K562 (cell line): ENCODE data around the gene WDR86. TPM values are rescaled to one million over a fixed set of nuclear protein-coding genes. Genes with fewer than 3 reads are reported as not detected.

Experiments
- ATAC-seq: fragments of 200-7000 bp; cut with Tn5 transposase; 3 replicates; pipeline ENCODE4 v1.9.1; 2020; ENCODE audit warnings: moderate library complexity
- BruUV-seq: library from RNA; stranded (reverse); fragments of 400-500 nt; replicated peaks from 2 replicates; lab custom pipeline; 2021; lab: Mats Ljungman, UMichigan
- CTCF ChIA-PET: fragments of 300-600 bp; formaldehyde crosslinking; extraction: SDS; loops from one replicate; lab custom pipeline; 2021; ENCODE audit warnings: low intra/inter-chr PET ratio; lab: Yijun Ruan, JAX
- POLR2A ChIA-PET: fragments of 300-600, 350-650 bp; sonication (Branson Sonifier 250); formaldehyde crosslinking; extraction: SDS; loops from one replicate; lab custom pipeline; 2021; ENCODE audit warnings: antibody characterized with exemption, inconsistent platforms; lab: Yijun Ruan, JAX
- DNase-seq, 4 experiments: peaks; one replicate each; pipeline versions ENCODE4 v3.0.0 to v3.0.0-alpha.2; 2011 to 2018; ENCODE audit warnings: low spot score in 3 of 4, mixed read lengths in 3 of 4; ENCODE audit errors: extremely low read depth in 1 of 4
- FAIRE-seq: peaks from 2 replicates; lab custom pipeline; 2011; peaks lifted over from hg19 to GRCh38; lab: Jason Lieb, UNC
- H2AFZ ChIP-seq: 2 replicates; pipeline ENCODE4 v1.6.0; 2011; ENCODE audit warnings: low read depth, low read length, control low read depth, inconsistent platforms
- H3K27ac ChIP-seq: fragments of 200-600 bp; 3 replicates; pipeline ENCODE4 v1.8.0; 2011; ENCODE audit warnings: low read depth, mild to moderate bottlenecking, control low read depth, inconsistent platforms, low read length, moderate library complexity, mixed read lengths; ENCODE audit errors: extremely low read depth
- H3K27me3 ChIP-seq, 2 experiments: fragments of 300-600 bp in 1 of 2; 2 replicates in 1 of 2; 3 replicates in 1 of 2; pipeline versions ENCODE4 v1.6.0 to v1.8.0; 2011; ENCODE audit warnings: inconsistent platforms in 2 of 2, low read length in 2 of 2, mild to moderate bottlenecking in 1 of 2, mixed read lengths in 1 of 2, moderate library complexity in 1 of 2; ENCODE audit not compliant: control insufficient read depth in 2 of 2, insufficient read depth in 2 of 2
- H3K36me3 ChIP-seq: fragments of 300-600 bp; 3 replicates; pipeline ENCODE4 v1.8.0; 2011; ENCODE audit warnings: mild to moderate bottlenecking, low read length, inconsistent platforms; ENCODE audit not compliant: control insufficient read depth, insufficient read depth
- H3K4me1 ChIP-seq, 2 experiments: fragments of 200-600 bp in 1 of 2; replicated peaks in 1 of 2; 2 replicates in 1 of 2; 3 replicates in 1 of 2; pipeline versions ENCODE4 v1.5.1 to v1.8.0; 2011; ENCODE audit warnings: inconsistent platforms in 2 of 2, low read length in 2 of 2, mild to moderate bottlenecking in 1 of 2, mixed read lengths in 1 of 2, moderate library complexity in 1 of 2; ENCODE audit not compliant: control insufficient read depth in 2 of 2, insufficient read depth in 2 of 2
- H3K4me2 ChIP-seq: 2 replicates; pipeline ENCODE4 v1.6.1; 2011; ENCODE audit warnings: low read length, control low read depth, inconsistent platforms, mixed read lengths; ENCODE audit not compliant: insufficient read depth
- H3K4me3 ChIP-seq: fragments of 200-600 bp; sonication (generic), shearing (Covaris generic); 2 replicates; pipeline ENCODE4 v1.5.1; 2016; ENCODE audit warnings: control low read depth, inconsistent platforms
- H3K79me2 ChIP-seq: fragments of 200-600 bp; 3 replicates; pipeline ENCODE4 v1.8.0; 2011; ENCODE audit warnings: low read length, inconsistent platforms; ENCODE audit not compliant: control insufficient read depth, insufficient read depth
- H3K9ac ChIP-seq, 2 experiments: 2 replicates each; pipeline versions ENCODE4 v1.6.0 to v1.6.1; 2011; ENCODE audit warnings: low read depth in 2 of 2, low read length in 2 of 2, control low read depth in 1 of 2, inconsistent platforms in 1 of 2, mild to moderate bottlenecking in 1 of 2, mixed read lengths in 1 of 2; ENCODE audit not compliant: insufficient read depth in 1 of 2
- H3K9me1 ChIP-seq: one replicate; pipeline ENCODE4 v1.6.0; 2011; ENCODE audit warnings: inconsistent platforms, mild to moderate bottlenecking, low read length, moderate library complexity; ENCODE audit not compliant: control insufficient read depth, insufficient read depth
- H3K9me3 ChIP-seq: replicated peaks from 2 replicates; pipeline ENCODE4 v1.5.1; 2011; ENCODE audit warnings: low read depth, low read length, inconsistent platforms; ENCODE audit not compliant: control insufficient read depth, insufficient read depth
- H4K20me1 ChIP-seq: replicated peaks from 2 replicates; pipeline ENCODE4 v1.6.1; 2011; ENCODE audit warnings: low read length, inconsistent platforms, mixed read lengths; ENCODE audit not compliant: control insufficient read depth, insufficient read depth
- BMI1 ChIP-seq: fragments of 150-350 bp; IDR thresholded peaks from 2 replicates; pipeline ENCODE4 v1.6.1; 2014; ENCODE audit warnings: low read length
- C11orf30 ChIP-seq: fragments of 450-650 bp; IDR thresholded peaks from 2 replicates; pipeline ENCODE4 v1.6.1; 2016; ENCODE audit warnings: low read depth, mild to moderate bottlenecking
- EWSR1 ChIP-seq: fragments of 450-650 bp; IDR thresholded peaks from 2 replicates; pipeline ENCODE4 v1.6.1; 2018; ENCODE audit warnings: borderline replicate concordance, mild to moderate bottlenecking, low read depth, moderate library complexity; ENCODE audit not compliant: partially characterized antibody
- FOS ChIP-seq: IDR thresholded peaks from 3 replicates; pipeline ENCODE4 v1.6.1; 2011; ENCODE audit not compliant: insufficient read length; ENCODE audit errors: extremely low read depth
- MAFG ChIP-seq: fragments of 450-650 bp; conservative IDR thresholded peaks from 2 replicates; pipeline ENCODE4 v1.6.1; 2016; ENCODE audit warnings: missing genetic modification characterization, missing compliant biosample characterization
- POU5F1 ChIP-seq: fragments of 150-350 bp; IDR thresholded peaks from 2 replicates; pipeline ENCODE4 v1.6.1; 2014; ENCODE audit warnings: borderline replicate concordance, low read length, low read depth, mild to moderate bottlenecking; ENCODE audit not compliant: partially characterized antibody
- SRSF9 ChIP-seq: fragments of 200-400 bp; formaldehyde crosslinking; IDR thresholded peaks from 2 replicates; pipeline ENCODE4 v1.6.1; 2017; ENCODE audit warnings: low read depth, low read length, borderline replicate concordance
- U2AF1 ChIP-seq: fragments of 200-400 bp; formaldehyde crosslinking; optimal IDR thresholded peaks from 2 replicates; pipeline ENCODE3; 2017; ENCODE audit warnings: mild to moderate bottlenecking, low read depth, low read length, moderate library complexity
- ZNF143 ChIP-seq: sonication (generic); formaldehyde crosslinking; IDR thresholded peaks from 2 replicates; pipeline ENCODE4 v1.9.0; 2022; ENCODE audit warnings: mild to moderate bottlenecking, missing genetic modification reagents
- ZNF146 ChIP-seq: IDR thresholded peaks from one replicate; pipeline ENCODE4 v1.6.1; 2018; ENCODE audit warnings: missing compliant biosample characterization; ENCODE audit not compliant: unreplicated experiment
- ZNF174 ChIP-seq: fragments of 250-450 bp; sonication (Bioruptor Pico); IDR thresholded peaks from 2 replicates; pipeline ENCODE4 v1.4.0; 2020; ENCODE audit warnings: mild to moderate bottlenecking
- ZNF217 ChIP-seq: sonication (generic); formaldehyde crosslinking; IDR thresholded peaks from 2 replicates; pipeline ENCODE4 v1.8.0; 2022; ENCODE audit warnings: mild to moderate bottlenecking, missing genetic modification reagents
- ZNF766 ChIP-seq: fragments of 200-800 bp; sonication (Bioruptor generic); conservative IDR thresholded peaks from 2 replicates; pipeline ENCODE4 v1.6.1; 2016; ENCODE audit warnings: missing genetic modification characterization, missing compliant biosample characterization
- WGBS: fragments of 100-300 bp; shearing (Covaris generic); methylation state at CpG from one replicate; pipeline ENCODE4 v1.1.6; 2016; ENCODE audit warnings: low coverage, mixed read lengths; ENCODE audit not compliant: insufficient coverage; ENCODE audit errors: missing lambda C conversion rate; 5-methylcytosine and 5-hydroxymethylcytosine counted together
- in situ Hi-C: fragments of 300-500 bp; cut with MboI; formaldehyde crosslinking; loops from 4 replicates; pipeline ENCODE4 v1.15.0; 2018; ENCODE audit warnings: inconsistent platforms, mixed read lengths
- intact Hi-C: fragments of 100-400 bp; cut with micrococcal nuclease; formaldehyde crosslinking; loops from 2 replicates; pipeline ENCODE4 v1.14.2; 2022
- polyA plus RNA-seq, 8 experiments: library from polyadenylated mRNA; depleted of rRNA in 4 of 8; stranded (reverse) in 5 of 8; unstranded in 3 of 8; fragments of >200 nt; fragmentation: Nextera tagmentation in 2 of 8; fragmentation: Illumina TruSeq in 1 of 8; extraction: Ambion mirVana in 2 of 8; extraction: Trizol in 1 of 8; gene quantifications; 2 replicates each; pipeline versions ENCODE4 v1.2.1 to v1.2.3, GENCODE V29; 2011 to 2014; ENCODE audit warnings: inconsistent platforms in 1 of 8, missing spikeins in 1 of 8
- total RNA-seq, 7 experiments: library from RNA; depleted of rRNA in 6 of 7; stranded (reverse); fragments of >200 nt in 6 of 7; fragmentation: Illumina TruSeq in 2 of 7; extraction: Trizol in 2 of 7; gene quantifications; 2 replicates each; pipeline versions ENCODE4 v1.2.1 to v1.2.3, GENCODE V29; 2011 to 2021; ENCODE audit warnings: low replicate concordance in 1 of 7
- TF ChIP-seq, protein P1 (sequence below): fragments of 250-450 bp; sonication (Bioruptor Pico); IDR thresholded peaks from 2 replicates; pipeline ENCODE4 v1.5.1; 2021; ENCODE audit warnings: mild to moderate bottlenecking
- TF ChIP-seq, protein P2 (sequence below): sonication (generic); formaldehyde crosslinking; IDR thresholded peaks from 2 replicates; pipeline ENCODE4 v1.8.0; 2022; ENCODE audit warnings: missing genetic modification reagents, mild to moderate bottlenecking, borderline replicate concordance
- TF ChIP-seq, protein P3 (sequence below): fragments of 450-650 bp; formaldehyde crosslinking; IDR thresholded peaks from 2 replicates; pipeline ENCODE4 v1.4.0; 2022; ENCODE audit warnings: missing genetic modification characterization

The WDR86 gene
- total and polyA plus RNA-seq, 9 of the 15 experiments (the other 6 are each of a cell fraction or from before 2014, with no cell fraction given) = 0.24 TPM; not detected in 8

DNA sequence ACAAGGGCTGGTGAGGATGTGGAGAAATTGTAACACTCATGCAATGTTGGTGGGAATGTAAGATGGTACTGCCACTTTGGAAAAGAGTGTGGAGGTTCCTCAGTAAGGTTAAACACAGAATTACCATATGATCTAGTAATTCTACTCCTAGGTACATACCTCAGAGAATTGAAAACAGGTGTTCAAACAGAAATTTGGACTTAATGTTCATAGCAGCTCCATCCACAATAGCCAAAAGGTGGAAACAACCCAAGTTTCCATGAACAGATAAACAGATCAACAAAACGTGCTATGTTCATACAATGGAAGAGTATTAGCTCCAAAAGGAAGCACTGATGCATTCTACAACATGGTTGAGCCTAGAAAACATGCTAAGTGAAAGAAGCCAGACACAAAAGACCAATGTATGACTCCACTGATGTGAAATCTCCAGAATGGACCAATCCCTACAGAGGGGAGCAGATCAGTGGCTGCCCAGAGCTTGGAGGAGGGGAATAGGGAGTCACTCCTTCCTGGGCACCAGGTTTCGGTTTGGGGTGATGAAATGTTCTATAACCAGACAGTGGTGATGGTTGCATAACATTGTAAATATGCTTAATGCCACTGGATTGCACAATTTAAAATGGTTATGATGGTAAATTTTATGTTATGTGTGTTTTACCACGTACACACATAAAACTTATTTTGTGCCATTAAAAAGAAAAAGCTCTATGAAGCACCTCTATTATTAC is 5.7 kb upstream of the WDR86 start (continued):
- TF ChIP-seq C11orf30 = no peak

DNA sequence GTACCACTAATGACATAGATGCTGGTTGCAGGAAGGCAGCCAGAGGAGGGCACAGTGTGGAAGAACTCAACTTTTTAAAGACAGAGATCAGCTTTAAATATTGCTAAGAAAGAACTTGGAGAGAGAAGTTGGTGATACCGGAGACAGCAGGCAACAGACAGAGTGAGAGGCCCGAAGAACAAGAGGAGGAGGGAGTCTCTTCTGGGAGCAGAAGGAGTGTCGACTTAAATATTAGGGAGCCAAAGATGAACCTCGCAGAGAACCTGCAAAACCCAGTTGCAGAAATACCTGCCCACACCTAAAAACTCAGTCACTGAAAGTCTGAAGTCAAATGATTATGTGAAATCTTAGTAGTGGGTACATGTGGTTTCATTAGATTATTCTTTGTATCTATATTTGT is 3.4 kb upstream of the WDR86 start:
- BruUV-seq = no TSS peak
- in situ Hi-C loops = no loop called here
- TF ChIP-seq ZNF143 (no peak), BMI1 (no peak), ZNF146 (CRISPR knock-in tag) (no peak), POU5F1 (no peak), ZNF766 (CRISPR knock-in tag) (no peak), ZNF174 (CRISPR knock-in tag) (no peak), EWSR1 (no peak), U2AF1 (no peak), ZNF217 (no peak), MAFG (tag) (no peak), SRSF9 (no peak), FOS (no peak)
- TF ChIP-seq, protein P1, sequence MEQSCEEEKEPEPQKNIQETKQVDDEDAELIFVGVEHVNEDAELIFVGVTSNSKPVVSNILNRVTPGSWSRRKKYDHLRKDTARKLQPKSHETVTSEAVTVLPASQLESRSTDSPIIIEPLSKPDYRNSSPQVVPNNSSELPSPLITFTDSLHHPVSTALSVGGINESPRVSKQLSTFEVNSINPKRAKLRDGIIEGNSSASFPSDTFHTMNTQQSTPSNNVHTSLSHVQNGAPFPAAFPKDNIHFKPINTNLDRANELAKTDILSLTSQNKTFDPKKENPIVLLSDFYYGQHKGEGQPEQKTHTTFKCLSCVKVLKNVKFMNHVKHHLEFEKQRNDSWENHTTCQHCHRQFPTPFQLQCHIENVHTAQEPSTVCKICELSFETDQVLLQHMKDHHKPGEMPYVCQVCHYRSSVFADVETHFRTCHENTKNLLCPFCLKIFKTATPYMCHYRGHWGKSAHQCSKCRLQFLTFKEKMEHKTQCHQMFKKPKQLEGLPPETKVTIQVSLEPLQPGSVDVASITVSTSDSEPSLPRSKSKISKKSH (CRISPR knock-in tag) = no peak
- TF ChIP-seq, protein P2, sequence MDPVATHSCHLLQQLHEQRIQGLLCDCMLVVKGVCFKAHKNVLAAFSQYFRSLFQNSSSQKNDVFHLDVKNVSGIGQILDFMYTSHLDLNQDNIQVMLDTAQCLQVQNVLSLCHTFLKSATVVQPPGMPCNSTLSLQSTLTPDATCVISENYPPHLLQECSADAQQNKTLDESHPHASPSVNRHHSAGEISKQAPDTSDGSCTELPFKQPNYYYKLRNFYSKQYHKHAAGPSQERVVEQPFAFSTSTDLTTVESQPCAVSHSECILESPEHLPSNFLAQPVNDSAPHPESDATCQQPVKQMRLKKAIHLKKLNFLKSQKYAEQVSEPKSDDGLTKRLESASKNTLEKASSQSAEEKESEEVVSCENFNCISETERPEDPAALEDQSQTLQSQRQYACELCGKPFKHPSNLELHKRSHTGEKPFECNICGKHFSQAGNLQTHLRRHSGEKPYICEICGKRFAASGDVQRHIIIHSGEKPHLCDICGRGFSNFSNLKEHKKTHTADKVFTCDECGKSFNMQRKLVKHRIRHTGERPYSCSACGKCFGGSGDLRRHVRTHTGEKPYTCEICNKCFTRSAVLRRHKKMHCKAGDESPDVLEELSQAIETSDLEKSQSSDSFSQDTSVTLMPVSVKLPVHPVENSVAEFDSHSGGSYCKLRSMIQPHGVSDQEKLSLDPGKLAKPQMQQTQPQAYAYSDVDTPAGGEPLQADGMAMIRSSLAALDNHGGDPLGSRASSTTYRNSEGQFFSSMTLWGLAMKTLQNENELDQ (CRISPR knock-in tag) = no peak
- TF ChIP-seq, protein P3, sequence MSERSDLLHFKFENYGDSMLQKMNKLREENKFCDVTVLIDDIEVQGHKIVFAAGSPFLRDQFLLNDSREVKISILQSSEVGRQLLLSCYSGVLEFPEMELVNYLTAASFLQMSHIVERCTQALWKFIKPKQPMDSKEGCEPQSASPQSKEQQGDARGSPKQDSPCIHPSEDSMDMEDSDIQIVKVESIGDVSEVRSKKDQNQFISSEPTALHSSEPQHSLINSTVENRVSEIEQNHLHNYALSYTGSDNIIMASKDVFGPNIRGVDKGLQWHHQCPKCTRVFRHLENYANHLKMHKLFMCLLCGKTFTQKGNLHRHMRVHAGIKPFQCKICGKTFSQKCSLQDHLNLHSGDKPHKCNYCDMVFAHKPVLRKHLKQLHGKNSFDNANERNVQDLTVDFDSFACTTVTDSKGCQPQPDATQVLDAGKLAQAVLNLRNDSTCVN (CRISPR knock-in tag) = no peak

More for the DNA sequence above, 3.4 kb upstream of the WDR86 start:
- Histone ChIP-seq H3K9me3 (no peaks in the 10 kb centered on the region; the same call in 1 of the 2 replicates), H3K9ac (no peak overlapping the region), H3K27me3 (peaks cover 4 to 14% of the 10 kb centered on the region in 2 experiments; a peak in 3 of 5 replicates), H3K4me3 (no peak overlapping the region), H3K4me2 (no peak overlapping the region), H2AFZ (no peak overlapping the region), H4K20me1 (no peaks in the 10 kb centered on the region), H3K9me1 (no peaks in the 10 kb centered on the region), H3K4me1 (peaks cover 11 to 16% of the 10 kb centered on the region in 2 experiments), H3K27ac (no peak overlapping the region), H3K36me3 (no peaks in the 10 kb centered on the region), H3K79me2 (no peaks in the 10 kb centered on the region)
- CTCF ChIA-PET = no interaction called here
- POLR2A ChIA-PET = no interaction called here
- WGBS = 25% methylated on average over 4 of the region's 4 CpGs
- DNase-seq (no peak), FAIRE-seq (no peak), ATAC-seq (no peak)
- intact Hi-C loops = loop anchor here (5.0 kb wide), 1 partner anchor 34 kb away; no protein-coding TSS in a partner anchor
